Stimulated activated CD8-positive, alpha-beta memory T cell treated with anti-CD3 and anti-CD28 coated beads, Interleukin-7, amount 100 ng/mL, for 24 hours (primary cell): Measurements from ENCODE around the gene GTSF1L.
"Not testable (repeated sequence)": the region's sequence is repeated elsewhere in the genome, so short reads cannot be mapped to it uniquely, and the experiment has no call there.

Experiments used
- DNase-seq: peaks from one replicate; pipeline ENCODE4 v3.0.0-alpha.2; 2020; ENCODE audit warnings: low read depth

The GTSF1L gene

GRCh38 chr20:43726811-43727338, at the start of gene GTSF1L:
Gene GTSF1L, minus strand, starts transcription at chr20:43727002. Its CDS starts 308 bp downstream, at chr20:43726694.
- DNase-seq, result no peak

- DNase-seq, result no peak
Observed at GRCh38 chr20:43774754-43775153, 48.0 kb upstream of the GTSF1L start.

GRCh38 chr20:43771503-43772190, 44.8 kb upstream of the GTSF1L start:
- DNase-seq, result no peak

- DNase-seq, result no peak
Observed at GRCh38 chr20:43770342-43770741, 43.5 kb upstream of the GTSF1L start.

- DNase-seq, result no peak
Observed at GRCh38 chr20:43767686-43768474, 41.1 kb upstream of the GTSF1L start.

GRCh38 chr20:43766917-43767316, 40.1 kb upstream of the GTSF1L start:
- no peak for DNase-seq

GRCh38 chr20:43766385-43766784, 39.6 kb upstream of the GTSF1L start:
- DNase-seq, result no peak

- DNase-seq, result no peak
Observed at GRCh38 chr20:43765916-43766315, 39.1 kb upstream of the GTSF1L start.

GRCh38 chr20:43762911-43763310, 36.1 kb upstream of the GTSF1L start:
- no peak for DNase-seq

GRCh38 chr20:43761386-43762340, 34.9 kb upstream of the GTSF1L start:
- DNase-seq, result no peak

GRCh38 chr20:43757888-43758287, 31.1 kb upstream of the GTSF1L start:
- not testable (repeated sequence) for DNase-seq

GRCh38 chr20:43755851-43756250, 29.0 kb upstream of the GTSF1L start:
- DNase-seq, result no peak

GRCh38 chr20:43755390-43755789, 28.6 kb upstream of the GTSF1L start:
- no peak for DNase-seq

GRCh38 chr20:43752561-43753301, 25.9 kb upstream of the GTSF1L start:
- no peak for DNase-seq

GRCh38 chr20:43752051-43752360, 25.2 kb upstream of the GTSF1L start:
- no peak for DNase-seq

GRCh38 chr20:43751167-43752050, 24.6 kb upstream of the GTSF1L start:
- DNase-seq, result peak; percentile 16

- DNase-seq, result no peak
Observed at GRCh38 chr20:43750774-43751166, 24.0 kb upstream of the GTSF1L start.

GRCh38 chr20:43749734-43750294, 23.0 kb upstream of the GTSF1L start:
- DNase-seq, result peak; percentile 81

GRCh38 chr20:43748274-43748673, 21.5 kb upstream of the GTSF1L start:
- no peak for DNase-seq
